Vagina (tissue), 2 donors: ENCODE results near the gene FDPS.

Experiments used
- CTCF ChIP-seq, 3 experiments: fragments of 450-650 bp in 2 of 3; fragments of 200-600 bp in 1 of 3; sonication (generic) in 1 of 3; IDR thresholded peaks; one replicate each; pipeline ENCODE4 v1.5.1; 2017 to 2019; ENCODE audit warnings: antibody characterized with exemption in 3 of 3, mild to moderate bottlenecking in 2 of 3, moderate library complexity in 2 of 3
- POLR2A ChIP-seq, 2 donors: fragments of 450-650 bp; IDR thresholded peaks; one replicate each; pipeline ENCODE4 v1.6.1; 2017; ENCODE audit warnings: antibody characterized with exemption in 2 of 2, mild to moderate bottlenecking in 2 of 2, moderate library complexity in 2 of 2
- POLR2AphosphoS5 ChIP-seq, 2 donors: sonication (generic); formaldehyde crosslinking; IDR thresholded peaks; one replicate each; pipeline ENCODE4 v1.9.0; 2017; ENCODE audit warnings: antibody characterized with exemption in 2 of 2, mild to moderate bottlenecking in 2 of 2, low read depth in 1 of 2; ENCODE audit not compliant: insufficient read depth in 1 of 2

- TF ChIP-seq CTCF (IDR thresholded peaks at IDR 0.05) = peak; percentile 15 to 69 (median 49)
- no peak for TF ChIP-seq POLR2A (IDR thresholded peaks at IDR 0.05)
- peak; percentile 41 to 48 for TF ChIP-seq POLR2AphosphoS5 (IDR thresholded peaks at IDR 0.05; ENCODE audit: insufficient read depth in 1 of 2, low read depth in 1 of 2)
Observed at GRCh38 chr1:155277070-155277901, 31.4 kb upstream of the FDPS start, which contains the start of gene HCN3.
